ENCODE data around the gene ZBTB20.

The ZBTB20 gene

GRCh38 chr3:114320246-114320645 lies 826.8 kb downstream of the ZBTB20 start:
- in situ Hi-C loops (cut with MboI; ENCODE audit: low sequenced_read_pairs) = no loop called here

- in situ Hi-C loops (cut with MboI; ENCODE audit: low sequenced_read_pairs) = no loop called here
These were observed 827.6 kb downstream of the ZBTB20 start for GRCh38 chr3:114319453-114319852.

- in situ Hi-C loops (cut with MboI; ENCODE audit: low sequenced_read_pairs) = no loop called here
These were observed 828.8 kb downstream of the ZBTB20 start for GRCh38 chr3:114318295-114318694.

GRCh38 chr3:114314282-114314681 lies 832.8 kb downstream of the ZBTB20 start:
- in situ Hi-C loops (cut with MboI; ENCODE audit: low sequenced_read_pairs) = no loop called here

GRCh38 chr3:114313426-114313825 lies 833.7 kb downstream of the ZBTB20 start:
- in situ Hi-C loops (cut with MboI; ENCODE audit: low sequenced_read_pairs) = no loop called here

GRCh38 chr3:114310695-114311094 lies 836.4 kb downstream of the ZBTB20 start:
- in situ Hi-C loops (cut with MboI; ENCODE audit: low sequenced_read_pairs) = no loop called here

- in situ Hi-C loops (cut with MboI; ENCODE audit: low sequenced_read_pairs) = no loop called here
These were observed 838.3 kb downstream of the ZBTB20 start for GRCh38 chr3:114308830-114309229.

- in situ Hi-C loops (cut with MboI; ENCODE audit: low sequenced_read_pairs) = no loop called here
These were observed 838.7 kb downstream of the ZBTB20 start for GRCh38 chr3:114308377-114308776.

- in situ Hi-C loops (cut with MboI; ENCODE audit: low sequenced_read_pairs) = no loop called here
These were observed 839.3 kb downstream of the ZBTB20 start for GRCh38 chr3:114307832-114308231.

- in situ Hi-C loops (cut with MboI; ENCODE audit: low sequenced_read_pairs) = no loop called here
These were observed 839.8 kb downstream of the ZBTB20 start for GRCh38 chr3:114307222-114307830.

- in situ Hi-C loops (cut with MboI; ENCODE audit: low sequenced_read_pairs) = no loop called here
These were observed 847.0 kb downstream of the ZBTB20 start for GRCh38 chr3:114299941-114300624.

GRCh38 chr3:114299421-114299820 lies 847.7 kb downstream of the ZBTB20 start:
- in situ Hi-C loops (cut with MboI; ENCODE audit: low sequenced_read_pairs) = no loop called here

GRCh38 chr3:114295946-114296345 lies 851.1 kb downstream of the ZBTB20 start:
- in situ Hi-C loops (cut with MboI; ENCODE audit: low sequenced_read_pairs) = no loop called here

- in situ Hi-C loops (cut with MboI; ENCODE audit: low sequenced_read_pairs) = no loop called here
These were observed 852.1 kb downstream of the ZBTB20 start for GRCh38 chr3:114294940-114295480.

GRCh38 chr3:114293838-114294535 lies 853.1 kb downstream of the ZBTB20 start, which contains the start of gene TIGIT:
Gene TIGIT, plus strand, starts transcription at chr3:114294028. Its CDS starts 34 bp downstream, at chr3:114294062.
- in situ Hi-C loops (cut with MboI; ENCODE audit: low sequenced_read_pairs) = no loop called here

- in situ Hi-C loops (cut with MboI; ENCODE audit: low sequenced_read_pairs) = no loop called here
These were observed 855.9 kb downstream of the ZBTB20 start for GRCh38 chr3:114290911-114291901.

GRCh38 chr3:114286266-114286665 lies 860.8 kb downstream of the ZBTB20 start:
- in situ Hi-C loops (cut with MboI; ENCODE audit: low sequenced_read_pairs) = no loop called here

GRCh38 chr3:114285648-114286230 lies 861.3 kb downstream of the ZBTB20 start:
- in situ Hi-C loops (cut with MboI; ENCODE audit: low sequenced_read_pairs) = no loop called here

GRCh38 chr3:114284644-114285043 lies 862.4 kb downstream of the ZBTB20 start:
- in situ Hi-C loops (cut with MboI; ENCODE audit: low sequenced_read_pairs) = no loop called here

Data from HL-60/S4 (cell line).